GM19239 (cell line): ENCODE measurements around the gene SLC17A1.

Experiments used
- DNase-seq: peaks from one replicate; pipeline ENCODE4 v3.0.0; 2011; ENCODE audit warnings: low spot score; ENCODE audit not compliant: insufficient read length
- FAIRE-seq: peaks from 2 replicates; lab custom pipeline; 2011; peaks lifted over from hg19 to GRCh38; lab: Jason Lieb, UNC

SLC17A1 gene, protein sequence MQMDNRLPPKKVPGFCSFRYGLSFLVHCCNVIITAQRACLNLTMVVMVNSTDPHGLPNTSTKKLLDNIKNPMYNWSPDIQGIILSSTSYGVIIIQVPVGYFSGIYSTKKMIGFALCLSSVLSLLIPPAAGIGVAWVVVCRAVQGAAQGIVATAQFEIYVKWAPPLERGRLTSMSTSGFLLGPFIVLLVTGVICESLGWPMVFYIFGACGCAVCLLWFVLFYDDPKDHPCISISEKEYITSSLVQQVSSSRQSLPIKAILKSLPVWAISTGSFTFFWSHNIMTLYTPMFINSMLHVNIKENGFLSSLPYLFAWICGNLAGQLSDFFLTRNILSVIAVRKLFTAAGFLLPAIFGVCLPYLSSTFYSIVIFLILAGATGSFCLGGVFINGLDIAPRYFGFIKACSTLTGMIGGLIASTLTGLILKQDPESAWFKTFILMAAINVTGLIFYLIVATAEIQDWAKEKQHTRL

DNA sequence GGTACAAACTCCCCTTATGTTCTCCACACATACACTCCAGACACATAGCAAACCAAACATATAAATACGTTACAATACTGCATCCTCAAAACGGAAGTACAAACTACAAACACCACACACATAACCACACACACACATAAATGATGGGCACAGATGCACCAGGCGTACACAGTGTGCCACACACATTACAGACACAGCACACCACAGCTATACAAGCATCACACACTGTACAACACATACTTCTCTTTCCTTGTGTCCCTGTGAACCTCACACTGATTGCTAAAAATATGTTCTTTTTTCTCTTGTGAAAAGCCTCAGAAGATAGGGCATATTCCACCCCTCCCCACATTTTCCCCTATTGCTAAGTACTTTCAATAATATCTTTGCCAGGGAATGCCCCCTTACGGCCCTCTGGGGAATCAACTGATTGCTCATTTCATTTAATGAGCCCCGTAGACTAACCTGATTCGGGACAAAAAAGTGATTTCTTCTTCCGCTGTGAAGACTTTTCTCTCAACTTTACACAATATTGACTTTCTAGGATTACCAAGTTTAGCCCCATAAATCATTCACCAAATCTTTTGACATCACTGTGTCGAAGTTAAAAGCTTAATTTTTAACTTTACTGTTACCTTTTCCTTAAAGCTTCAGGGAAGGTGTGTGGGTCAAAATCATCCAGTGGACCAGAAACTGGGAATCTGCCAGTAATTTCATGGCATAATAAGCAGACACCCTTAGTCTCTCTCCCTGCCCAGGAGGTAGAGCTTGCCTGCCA, at the start of gene SLC17A1:
TSS of gene SLC17A1 (minus strand) at position 521 of the 775 bp plus-strand sequence. CDS start 1,495 bp downstream, outside the sequence.
- DNase-seq (no peak), FAIRE-seq (no peak)

DNA sequence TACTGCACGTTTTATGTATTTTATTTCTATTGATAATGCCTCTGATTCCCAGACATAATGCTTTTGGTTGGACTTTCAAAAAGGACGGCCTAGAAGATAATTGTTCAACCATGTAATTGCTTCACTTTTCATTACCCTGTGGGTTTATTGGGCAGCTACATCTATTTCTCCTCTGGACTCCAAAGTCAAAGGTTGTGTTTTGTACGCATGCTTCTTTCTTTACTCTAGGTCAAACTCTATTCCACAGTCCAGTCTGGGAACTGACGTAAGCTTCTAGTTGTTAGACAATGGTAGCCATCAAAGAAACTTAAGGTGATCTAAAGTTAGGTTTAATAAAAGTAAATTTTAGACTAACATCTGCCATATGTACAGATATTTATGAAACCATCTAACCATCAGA, 48.7 kb upstream of the SLC17A1 start:
- no peak for FAIRE-seq
- DNase-seq: no peak

DNA sequence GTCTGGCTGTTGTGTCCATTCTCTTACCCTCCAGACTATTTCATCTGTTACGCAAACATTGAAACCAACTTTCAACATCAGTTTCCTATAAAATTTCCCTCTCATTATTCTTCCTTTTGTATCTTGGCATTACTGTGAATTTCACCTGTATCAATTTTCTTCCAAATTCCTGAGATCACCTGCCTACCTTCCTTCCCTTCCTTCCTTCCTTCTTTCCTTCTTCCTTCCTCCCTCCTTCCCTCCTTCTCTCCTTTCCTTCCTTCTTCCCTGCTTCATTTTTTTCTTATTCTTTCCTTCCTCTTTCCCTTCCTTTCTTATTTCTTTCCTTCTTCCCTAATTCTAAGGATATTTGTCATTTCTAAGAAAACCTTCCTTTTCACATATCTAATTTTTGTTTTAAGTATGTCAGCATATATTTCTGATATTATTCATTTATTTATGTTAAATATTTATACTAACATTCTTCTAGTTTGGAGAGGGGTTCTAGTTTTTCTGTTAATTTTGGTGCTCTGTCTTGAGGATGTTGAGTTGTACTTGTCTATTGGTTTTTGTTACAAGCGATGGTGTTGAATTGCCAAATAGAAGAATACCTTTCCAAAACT, 47.0 kb upstream of the SLC17A1 start:
- DNase-seq (no peak), FAIRE-seq (no peak)

DNA sequence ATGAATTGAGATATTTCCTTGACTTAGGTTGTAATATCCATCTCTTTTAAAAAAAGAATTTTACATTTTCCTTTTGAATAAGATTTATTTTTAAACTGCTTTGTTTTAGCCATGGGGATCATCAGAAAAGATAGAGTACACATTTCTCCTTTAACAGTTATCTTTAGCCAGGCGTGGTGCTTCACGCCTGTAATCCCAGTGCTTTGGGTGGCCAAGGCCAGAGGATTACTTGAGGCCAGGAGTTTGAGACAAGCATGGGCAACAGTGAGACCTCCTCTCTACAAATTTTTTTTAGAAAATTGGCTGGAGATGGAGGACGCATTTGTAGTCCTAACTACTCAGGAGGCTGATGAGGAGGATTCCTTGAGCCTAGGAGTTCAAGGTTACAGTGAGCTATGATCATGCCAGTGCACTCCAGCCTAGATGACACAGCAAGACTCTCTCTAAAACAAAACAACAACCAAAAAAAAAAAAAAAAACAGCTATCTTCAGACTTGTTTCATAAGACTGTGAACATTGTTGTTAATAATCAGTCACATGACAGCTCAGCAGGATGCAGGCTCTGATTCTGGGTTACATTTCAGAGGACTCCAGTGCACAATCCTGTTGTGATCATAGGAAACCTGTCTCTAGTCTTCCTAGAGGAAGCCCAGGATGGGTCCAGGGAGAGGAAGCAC, 44.2 kb upstream of the SLC17A1 start:
- FAIRE-seq (no peak), DNase-seq (no peak)

DNA sequence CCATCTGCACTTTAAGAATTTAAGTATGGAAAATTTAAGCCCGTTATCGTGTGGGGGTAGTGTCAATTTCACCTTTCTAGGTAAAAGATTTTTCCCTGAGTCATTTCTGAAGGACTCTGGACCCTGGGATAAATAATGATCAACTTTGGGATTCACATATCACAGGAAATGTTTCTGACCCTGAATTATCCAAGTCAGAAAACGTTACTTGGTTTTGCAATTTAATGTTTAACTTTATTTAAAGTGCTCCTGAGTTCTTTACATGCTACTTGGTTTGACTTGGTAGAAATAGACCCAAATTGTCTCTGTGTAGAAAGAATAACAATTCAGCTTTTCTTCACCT, 43.7 kb upstream of the SLC17A1 start:
- FAIRE-seq (no peak), DNase-seq (no peak)

DNA sequence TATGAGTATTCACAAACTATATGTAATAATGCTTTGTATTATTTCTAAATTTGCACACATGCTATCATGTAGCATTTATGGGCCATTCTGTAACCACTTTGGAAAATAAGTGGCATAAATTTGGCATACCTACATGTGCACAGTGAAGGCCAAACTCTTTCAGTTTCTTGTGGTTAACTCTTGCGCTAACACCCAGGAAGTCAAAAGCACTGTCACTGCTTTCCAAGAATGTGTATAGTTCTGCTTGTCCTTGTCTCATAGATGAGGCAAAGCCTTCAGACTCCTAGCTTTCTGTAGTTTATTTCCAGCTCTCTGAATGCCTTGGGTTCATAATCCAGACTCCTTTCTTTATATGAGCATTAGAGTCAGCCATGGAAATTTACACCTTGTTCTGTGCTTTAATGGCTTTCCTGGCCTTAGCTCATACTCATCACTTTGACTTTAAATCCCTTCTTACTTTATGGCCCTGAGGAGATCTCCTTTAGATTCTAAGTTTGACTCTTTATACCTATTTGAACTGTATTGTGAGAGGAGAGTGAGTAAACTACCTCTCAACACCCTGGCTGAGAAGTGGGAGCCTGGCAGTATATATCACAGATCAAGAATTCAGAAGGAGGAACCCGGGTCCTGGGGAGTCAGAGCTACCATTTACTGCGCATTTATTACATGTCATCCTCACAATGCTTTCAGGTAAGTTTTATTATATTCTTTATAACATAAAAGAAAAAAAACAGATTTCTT, 43.1 kb upstream of the SLC17A1 start:
- no peak for FAIRE-seq

DNA sequence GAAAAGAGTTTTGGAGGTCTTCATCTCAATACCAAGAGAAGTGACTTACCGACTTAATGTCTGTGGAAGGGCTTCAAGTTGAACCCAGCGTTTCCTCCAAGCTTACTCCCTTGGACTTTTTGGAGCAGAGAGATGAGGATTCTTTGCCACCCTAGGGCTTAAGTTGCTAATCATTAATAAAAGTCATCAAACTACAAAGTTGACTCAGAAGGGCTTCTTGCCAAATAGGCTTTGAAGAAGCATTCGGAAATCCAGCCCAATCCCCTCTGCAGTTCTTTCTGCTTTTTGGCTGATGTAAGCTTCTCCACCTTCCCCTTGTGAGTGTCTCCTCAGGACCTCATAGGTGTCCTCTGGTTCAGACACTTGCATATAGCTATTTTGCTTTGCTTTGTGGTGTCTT, 42.3 kb upstream of the SLC17A1 start, which contains the start of gene SLC17A3:
TSS of gene SLC17A3 (minus strand) at position 126 of the 400 bp plus-strand sequence. CDS start 5,856 bp downstream, outside the sequence.
- DNase-seq: no peak
- no peak for FAIRE-seq

More for the DNA sequence above, 43.1 kb upstream of the SLC17A1 start:
- DNase-seq: no peak

DNA sequence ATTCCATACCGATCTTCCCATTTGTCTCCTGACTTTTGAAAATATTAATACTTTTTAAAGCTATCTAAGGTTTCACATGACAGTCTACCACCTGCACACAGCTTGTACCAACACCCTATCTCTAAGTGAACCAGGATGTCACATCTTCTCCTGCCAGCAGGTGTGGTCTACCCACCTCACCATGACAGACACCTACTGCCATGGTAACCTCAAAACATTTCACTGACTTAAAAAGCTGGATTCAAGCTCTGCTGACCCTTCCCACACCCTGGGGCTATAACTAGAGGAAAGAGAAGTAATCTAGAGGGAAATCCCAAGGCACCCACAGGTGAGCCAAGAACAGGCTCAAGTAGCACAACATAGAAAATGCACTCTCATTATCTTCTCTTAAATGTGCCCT, 41.0 kb upstream of the SLC17A1 start:
- DNase-seq: no peak

DNA sequence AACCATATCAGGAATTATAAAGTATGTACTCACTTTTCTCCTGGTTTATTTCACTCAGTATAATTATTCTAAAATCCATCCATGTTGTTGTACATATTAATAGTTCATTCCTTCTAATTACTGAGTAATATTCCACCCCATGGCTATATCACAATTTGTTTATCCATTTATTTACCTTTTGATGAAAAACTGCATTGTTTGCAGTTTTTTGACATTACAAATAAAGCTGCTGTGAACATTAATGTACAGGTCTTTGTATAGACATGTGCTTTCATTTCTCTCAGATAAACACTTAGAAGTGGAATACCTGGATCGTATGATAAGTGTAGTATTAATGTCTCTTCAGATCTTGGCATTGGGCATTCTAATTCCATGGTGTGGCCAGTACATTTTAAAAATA, 38.0 kb upstream of the SLC17A1 start:
- no peak for FAIRE-seq
- no peak for DNase-seq

More for the DNA sequence above, 41.0 kb upstream of the SLC17A1 start:
- no peak for FAIRE-seq

DNA sequence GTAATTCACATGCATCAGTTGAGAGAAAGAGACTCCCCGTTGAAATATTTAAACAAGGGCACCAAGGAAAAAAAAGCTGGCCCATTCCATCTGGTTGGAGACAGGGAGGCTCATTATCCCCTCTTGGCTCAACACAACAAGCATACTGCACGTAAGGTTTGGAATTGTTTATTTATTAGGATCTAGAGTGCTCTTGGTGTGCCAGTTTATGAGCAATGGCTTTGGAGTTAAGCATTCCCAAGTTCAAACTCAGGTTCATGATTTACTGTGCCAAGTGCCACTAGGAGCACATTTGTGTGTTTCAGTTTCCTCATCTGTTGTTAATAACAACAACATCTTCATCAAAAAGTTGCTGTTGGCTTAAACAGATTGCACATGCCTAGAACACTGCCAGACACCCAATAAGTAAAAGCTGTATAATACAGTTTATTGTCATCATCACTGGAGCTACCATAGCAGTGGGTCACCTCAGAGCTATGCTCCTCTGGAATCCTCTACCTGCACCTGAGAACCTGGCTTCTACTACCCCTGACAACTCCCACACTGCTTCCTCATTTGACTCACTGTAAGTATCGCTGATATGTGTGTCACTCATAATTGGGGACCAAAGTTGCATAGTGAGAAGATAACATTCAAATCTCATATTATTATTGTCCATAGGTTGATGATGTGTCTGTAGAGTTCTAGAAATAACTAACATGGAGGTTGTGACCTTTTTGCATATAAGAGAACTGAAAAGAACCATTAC, 36.8 kb upstream of the SLC17A1 start:
- DNase-seq (no peak), FAIRE-seq (no peak)

DNA sequence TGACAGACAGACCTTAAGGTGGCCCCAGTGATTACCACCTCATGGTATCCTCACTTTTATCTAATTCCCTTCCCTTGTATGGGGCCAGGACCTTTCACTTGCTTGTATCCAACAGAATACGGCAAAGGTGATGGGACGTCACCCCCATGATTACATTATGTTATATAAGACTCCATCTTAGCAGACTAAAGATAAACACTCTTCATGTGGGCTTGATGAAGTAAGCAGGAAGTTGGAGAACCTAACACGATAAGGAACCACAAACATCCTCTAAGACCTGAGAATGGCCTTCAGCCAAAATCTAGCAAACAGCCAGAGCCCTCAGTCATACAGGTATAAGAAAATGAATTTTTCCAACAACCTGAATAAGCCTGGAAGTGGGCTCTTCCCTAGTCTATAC, 34.2 kb upstream of the SLC17A1 start:
- FAIRE-seq: no peak
- DNase-seq: no peak

DNA sequence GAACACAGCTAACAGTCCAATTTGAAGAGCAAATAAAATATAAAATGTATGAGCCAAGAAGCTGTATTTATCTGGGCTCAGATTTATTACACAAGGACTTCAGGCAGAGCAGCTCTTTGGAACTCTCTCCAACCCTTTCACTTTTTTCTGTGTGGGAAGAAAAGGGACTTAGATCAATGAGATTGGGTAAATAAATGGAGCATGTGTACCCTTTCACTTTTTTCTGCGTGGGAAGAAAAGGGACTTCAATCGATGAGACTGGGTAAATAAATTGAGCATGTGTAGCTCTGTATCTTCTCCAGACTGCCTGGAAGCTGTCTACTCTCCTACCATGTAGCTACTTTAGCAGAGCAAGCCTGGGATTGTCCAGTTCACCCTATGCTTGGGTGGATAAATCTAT, 31.5 kb upstream of the SLC17A1 start:
- no peak for FAIRE-seq
- no peak for DNase-seq

DNA sequence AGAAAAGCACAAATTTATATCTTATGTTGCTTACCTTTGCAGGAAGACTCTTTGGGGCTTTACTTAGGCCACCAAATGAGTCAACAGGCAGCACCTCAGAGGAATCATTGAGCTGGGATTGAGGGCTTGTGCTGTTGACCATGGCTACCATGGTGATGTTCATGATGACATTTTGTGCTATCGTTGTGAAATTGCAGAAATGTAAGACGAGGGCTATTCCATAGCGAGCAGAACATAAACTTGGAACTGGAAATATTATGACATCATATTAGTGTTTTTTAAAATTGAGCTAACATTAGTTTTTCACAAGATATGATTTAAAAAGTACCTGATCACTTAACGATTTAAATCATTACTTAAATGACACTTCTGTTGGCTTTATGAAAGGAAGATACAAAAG, 30.3 kb upstream of the SLC17A1 start:
- DNase-seq (no peak), FAIRE-seq (no peak)

DNA sequence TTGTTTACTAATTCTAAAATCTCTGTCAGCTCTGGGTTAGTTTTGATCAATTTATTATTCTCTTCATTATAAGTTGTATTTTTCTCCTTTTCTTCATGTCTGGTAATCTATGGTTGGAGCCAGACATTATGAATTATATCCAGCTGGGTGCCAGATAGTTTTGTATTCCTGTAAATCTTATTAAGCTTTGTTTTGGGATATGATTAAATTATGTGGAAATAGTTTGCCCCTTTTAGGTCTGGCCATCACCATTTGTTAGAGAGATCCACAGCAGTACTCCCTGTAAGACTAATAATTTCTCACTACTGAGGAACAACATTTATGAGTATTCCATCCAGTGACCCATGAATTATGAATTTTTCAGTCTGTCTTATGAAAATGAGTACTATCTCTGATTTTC, 20.9 kb upstream of the SLC17A1 start:
- FAIRE-seq (no peak), DNase-seq (no peak)

DNA sequence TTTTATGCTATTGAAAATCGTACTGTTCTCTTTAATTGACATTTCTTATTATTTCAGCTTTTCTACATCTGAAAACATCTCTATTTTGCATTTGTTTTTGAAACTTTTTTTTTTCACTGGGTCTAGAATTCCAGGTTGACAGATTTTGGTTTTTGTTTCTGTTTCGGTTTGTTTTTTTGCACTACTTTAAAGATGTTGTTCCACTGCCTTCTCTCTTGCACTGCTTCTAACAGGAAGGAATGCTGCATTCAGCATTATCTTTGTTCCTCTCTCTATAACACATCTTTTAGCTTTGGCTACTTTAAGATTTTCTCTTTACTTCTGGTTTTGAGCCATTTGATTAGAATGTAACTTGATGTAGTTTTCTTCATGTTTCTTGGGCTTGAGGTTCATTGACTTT, 20.1 kb upstream of the SLC17A1 start:
- FAIRE-seq: peak; percentile 23
- no peak for DNase-seq

DNA sequence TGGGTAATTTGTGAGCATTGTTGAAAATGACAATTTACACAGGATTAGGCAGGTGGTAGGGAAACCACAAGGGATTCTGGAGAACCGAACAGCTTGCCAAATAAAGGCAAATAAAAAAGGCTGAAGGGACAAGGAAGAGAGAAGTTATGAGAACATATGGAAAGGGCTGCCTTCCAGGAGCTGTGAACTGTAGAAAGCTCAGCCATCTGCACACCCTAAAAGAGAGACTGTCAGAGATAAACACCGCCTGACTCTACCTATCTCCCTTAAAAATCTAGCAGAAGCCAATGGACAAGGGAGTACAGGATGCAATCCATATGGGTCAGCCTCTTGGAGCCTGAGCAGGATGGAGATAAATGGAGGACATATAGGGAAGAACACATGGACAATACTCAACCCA, 12.7 kb upstream of the SLC17A1 start:
- no peak for FAIRE-seq
- no peak for DNase-seq

DNA sequence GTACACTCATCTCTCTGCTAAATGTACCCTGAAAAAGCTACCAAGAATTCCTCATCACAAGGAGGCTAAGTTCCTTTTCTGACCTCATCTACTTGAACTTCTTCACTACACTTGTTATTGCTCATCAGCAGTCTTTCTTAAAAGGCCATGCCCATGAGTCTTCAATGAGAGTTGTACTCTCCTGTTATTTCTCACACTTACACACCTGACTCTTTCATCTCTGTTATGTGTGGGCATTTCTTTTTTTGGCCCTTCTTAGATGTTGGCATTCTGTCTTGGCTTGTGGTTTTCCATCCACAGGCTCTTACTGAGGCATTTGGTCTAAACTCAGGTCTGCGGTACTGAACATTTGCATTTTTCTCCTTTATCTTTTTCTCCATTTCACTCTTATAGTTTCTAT, 10.7 kb upstream of the SLC17A1 start:
- FAIRE-seq: no peak

DNA sequence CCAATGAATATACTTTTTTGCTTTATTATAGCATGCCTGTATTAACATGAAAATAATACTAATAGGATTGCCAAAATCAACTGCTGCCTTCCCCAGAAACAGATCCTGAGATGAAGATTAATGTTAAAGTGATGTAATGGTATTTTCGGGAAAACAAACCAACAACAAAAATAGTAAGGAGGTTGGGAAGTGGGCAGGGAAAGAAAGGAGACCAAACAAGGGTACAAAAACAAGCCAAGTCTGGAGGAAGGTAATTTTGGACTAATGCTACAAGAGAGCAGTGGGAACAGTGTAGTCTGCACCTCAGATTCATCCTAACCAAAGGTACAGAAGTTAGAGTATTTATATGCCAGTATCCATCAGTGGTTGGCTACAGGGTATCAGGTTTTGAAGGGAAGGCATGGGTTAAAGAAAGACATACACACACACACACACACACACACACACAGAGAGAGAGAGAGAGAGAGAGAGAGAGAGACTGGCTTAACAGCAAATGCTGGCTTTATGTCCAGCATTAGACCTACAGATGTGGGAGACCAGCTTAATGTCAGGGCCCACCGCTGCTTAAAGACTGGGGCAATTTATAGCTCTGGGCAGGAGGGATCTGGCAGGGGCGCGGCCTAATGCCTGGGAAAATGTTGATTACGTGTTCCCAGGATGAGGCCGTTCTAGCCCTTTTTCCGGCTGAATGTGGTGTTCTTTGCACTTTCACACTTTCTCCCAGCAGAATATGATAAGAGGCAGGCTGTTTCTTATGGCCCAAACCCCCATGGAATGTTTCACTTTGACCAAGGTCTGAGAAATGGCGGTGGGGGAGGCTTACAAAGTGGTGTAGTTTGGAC, 3.8 kb upstream of the SLC17A1 start:
- FAIRE-seq (no peak), DNase-seq (no peak)

More for the DNA sequence above, 10.7 kb upstream of the SLC17A1 start:
- DNase-seq: no peak
